HG03342 (cell line): Measurements from ENCODE around the gene HPN.
"Not testable (repeated sequence)": the region's sequence is repeated elsewhere in the genome, so short reads cannot be mapped to it uniquely, and the experiment has no call there.

Source experiments
- ATAC-seq: cut with Tn5 transposase; IDR thresholded peaks from one replicate; pipeline ENCODE4 v1.9.1; 2021; ENCODE audit warnings: mild to moderate bottlenecking, moderate library complexity; ENCODE audit not compliant: unreplicated experiment

HPN gene

DNA sequence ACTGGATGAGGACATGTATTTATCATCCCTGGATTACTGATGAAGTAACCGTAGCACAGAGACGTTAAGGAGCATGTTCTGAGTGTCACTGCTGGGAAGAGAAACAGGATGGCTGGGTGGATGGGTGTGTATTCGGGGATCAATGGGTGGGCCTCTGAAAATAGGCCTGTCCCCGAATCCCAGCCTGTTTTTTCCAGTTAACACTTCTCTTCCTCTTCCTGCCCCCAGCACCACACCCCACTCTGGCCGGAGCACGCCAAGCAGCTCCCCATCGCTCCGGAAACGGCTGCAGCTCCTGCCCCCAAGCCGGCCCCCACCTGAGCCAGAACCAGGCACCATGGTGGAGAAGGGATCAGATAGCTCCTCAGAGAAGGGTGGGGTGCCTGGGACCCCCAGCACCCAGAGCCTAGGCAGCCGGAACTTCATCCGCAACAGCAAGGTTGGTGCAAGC lies 32.6 kb upstream of the HPN start:
- no peak for ATAC-seq

DNA sequence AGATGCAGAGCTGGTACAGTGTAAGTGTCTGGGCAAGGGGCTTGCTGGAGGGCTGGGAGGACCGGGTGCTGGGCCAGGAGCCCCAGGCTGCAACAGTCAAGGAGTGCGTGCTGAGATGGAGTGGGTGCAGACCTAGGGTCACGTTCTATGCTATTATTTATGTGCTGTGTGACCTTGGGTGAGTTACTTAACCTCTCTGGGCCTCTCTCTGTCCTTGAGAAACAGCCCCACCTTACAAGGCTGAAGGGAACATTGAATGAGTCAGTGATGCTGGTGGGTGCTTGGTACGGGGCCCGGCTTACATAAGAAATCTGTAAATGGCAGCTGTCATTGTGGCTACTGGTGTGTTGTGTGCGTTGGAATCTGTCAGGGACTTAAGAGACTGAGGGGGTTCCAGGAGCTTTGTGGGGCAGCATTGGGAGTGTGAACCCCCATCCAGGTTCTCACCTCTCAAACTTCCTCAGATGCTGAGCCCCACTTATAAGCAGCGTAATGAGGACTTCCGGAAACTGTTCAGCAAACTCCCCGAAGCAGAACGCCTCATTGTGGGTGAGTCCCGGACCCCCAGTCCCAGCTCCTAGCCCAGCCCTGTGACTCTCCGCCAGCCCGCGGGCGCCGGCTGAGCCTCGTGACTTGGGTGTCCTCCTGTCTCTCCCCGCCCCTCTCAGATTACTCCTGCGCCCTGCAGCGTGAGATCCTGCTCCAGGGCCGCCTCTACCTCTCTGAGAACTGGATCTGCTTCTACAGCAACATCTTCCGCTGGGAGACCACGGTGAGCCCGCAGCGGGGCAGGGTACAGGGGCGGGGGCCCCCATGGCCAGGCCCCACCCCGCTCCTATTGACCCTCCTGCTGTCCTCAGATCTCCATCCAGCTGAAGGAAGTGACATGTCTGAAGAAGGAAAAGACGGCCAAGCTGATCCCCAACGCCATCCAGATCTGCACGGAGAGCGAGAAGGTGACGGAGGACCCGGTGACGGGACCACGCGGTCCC lies 31.8 kb upstream of the HPN start:
- ATAC-seq, result no peak

DNA sequence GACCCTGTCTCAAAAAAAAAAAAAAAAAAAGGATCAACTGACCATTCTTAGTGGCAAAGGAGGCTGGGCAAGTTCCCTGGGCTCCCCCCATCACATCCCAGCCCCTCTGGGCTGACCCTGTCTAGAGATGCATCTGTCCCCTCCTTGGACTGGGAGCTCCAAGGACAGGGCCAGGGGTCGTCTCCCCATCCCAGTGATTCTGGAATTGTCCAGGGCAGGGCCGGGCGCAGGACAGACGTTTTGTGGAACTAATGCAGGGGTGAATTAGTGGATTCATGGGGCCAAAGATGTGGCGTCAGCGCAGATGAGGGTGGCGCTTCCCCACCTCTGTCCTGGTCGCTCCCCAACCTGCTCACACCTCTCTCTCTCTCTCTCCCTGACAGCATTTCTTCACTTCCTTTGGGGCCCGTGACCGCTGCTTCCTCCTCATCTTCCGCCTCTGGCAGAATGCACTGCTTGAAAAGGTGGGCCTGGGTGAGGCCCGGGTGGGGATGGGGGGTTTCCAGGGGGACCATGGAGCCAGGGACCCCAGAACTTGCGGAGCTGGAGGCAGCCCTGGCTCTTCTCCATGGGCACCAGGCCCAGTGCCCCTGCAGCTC lies 30.3 kb upstream of the HPN start:
- ATAC-seq, result no peak

DNA sequence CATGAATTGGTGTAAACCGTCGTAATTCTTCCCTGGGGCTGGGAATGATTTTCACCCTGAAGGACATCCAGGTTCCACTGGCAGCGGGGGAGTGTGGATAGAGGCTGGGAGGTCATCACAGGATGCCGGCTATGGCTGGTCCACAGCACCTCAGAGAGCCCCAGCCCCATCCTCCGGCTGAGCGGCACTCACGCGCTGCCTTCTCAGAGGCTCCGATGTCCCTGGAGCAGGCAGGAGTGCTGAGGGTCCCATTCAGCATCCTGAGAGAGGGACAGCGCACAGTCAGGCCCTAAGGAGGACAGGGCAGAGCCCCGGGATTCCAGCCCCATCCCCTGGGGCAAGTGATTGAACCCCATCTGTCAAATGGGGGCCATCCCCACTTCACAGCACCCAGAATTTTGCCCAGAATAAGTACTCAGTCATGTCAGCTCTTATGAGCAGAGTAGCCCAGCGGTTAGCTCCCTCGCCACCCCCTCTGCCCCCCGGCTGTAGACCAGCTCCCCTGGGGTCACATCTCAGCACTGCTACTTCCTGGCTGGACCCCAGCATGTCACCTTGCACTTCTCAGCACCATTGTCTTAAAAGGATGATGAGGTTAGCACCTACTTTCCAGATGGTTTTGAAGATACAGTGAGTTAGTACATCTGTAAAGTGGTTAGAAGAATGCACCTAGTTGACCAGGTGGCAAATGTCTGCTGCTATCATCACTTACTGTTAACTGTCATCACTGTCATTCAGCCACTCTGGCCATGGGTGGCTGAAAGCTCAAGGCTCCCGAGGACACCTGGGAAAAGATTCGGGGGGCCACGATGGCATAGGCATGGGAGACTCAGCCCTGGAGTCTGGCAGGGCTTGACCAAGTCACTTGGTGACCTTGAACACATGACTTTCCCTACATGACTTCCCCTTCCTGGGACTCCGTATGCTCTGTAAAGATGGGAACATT lies 29.5 kb upstream of the HPN start:
- ATAC-seq, result no peak

DNA sequence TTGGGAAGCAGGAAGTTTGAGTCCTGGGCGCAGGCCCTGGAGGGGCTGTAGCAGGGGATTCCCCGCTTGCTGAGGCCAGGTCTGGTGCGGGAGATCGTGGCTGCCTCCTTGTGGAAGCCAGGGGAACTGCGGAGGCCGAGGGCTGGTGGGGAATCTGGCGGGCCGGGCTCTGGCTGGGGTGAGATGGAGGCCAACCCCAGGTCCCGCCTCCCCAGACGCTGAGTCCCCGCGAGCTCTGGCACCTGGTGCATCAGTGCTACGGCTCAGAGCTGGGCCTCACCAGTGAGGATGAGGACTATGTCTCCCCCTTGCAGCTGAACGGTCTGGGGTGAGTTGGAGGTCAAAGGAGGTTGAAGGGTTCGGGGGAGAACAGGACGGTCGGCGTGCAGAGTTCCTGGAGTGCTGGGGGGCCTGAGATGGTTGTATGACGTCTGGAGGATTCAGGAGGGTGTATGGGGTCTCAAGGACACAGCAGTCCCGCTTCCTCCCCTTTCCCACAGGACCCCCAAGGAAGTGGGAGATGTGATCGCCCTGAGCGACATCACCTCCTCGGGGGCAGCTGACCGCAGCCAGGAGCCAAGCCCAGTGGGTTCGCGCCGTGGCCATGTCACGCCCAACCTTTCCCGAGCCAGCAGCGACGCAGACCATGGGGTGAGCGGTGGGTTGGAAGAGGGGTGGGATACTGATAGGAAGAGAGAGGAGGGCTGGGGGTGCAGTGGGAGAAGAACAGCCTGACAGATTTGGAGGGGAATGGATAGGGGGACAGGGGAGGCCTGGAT lies 28.3 kb upstream of the HPN start:
- ATAC-seq, result no peak

DNA sequence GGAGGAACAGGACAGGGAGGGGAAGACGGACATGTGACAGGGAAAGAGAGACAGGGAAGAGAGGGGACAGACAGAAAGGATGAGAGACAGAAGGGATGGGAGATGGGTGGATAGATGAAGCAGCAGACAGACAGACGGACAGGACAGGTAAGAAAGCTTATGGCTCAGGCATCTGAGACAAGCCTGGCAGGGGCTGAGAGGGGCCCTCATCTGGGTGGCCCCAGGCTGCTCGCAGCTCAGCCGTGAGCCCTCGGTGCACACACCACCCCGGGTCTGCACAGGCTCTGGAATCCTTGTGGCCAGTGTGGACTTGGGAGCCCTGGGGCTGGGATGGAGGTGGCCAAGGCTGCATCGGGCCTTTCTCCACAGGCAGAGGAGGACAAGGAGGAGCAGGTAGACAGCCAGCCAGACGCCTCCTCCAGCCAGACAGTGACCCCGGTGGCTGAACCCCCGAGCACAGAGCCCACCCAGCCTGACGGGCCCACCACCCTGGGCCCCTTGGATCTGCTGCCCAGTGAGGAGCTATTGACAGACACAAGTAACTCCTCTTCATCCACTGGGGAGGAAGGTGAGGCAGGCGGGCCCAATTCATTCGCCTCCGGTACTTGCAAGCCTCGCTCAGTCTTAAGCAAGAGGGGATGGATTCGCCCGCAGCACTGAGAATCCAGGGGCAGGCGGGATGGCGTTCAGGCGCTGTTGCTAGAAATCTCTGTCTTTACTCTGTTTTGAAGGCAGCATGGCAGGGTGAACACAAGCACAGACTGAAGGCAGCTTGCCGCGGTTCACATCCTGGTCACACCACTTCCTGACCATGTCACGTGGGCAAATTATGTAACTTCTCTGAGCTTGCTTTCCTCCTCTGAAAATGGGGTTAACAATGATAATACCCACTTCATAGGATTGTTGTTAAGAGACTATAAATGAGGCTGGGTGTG lies 27.4 kb upstream of the HPN start:
- ATAC-seq, result no peak

DNA sequence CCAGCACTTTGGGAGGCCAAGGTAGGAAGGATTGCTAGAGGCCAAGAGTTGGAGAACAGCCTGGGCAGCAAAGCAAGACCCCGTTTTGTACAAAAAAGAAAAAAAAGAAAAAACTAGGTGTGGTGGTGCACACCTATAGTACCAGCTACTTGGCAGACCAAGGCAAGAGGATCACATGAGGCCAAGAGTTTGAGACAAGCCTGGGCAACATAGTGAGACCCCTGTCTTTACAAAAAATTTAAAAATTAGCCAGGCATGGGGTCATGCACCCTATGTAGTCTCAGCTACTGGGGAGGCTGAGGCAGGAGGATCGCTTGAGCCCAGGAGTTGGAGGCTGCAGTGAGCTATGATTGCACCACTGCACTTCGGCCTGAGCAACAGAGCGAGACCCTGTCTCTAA lies 26.7 kb upstream of the HPN start:
- ATAC-seq, result not testable (repeated sequence)

DNA sequence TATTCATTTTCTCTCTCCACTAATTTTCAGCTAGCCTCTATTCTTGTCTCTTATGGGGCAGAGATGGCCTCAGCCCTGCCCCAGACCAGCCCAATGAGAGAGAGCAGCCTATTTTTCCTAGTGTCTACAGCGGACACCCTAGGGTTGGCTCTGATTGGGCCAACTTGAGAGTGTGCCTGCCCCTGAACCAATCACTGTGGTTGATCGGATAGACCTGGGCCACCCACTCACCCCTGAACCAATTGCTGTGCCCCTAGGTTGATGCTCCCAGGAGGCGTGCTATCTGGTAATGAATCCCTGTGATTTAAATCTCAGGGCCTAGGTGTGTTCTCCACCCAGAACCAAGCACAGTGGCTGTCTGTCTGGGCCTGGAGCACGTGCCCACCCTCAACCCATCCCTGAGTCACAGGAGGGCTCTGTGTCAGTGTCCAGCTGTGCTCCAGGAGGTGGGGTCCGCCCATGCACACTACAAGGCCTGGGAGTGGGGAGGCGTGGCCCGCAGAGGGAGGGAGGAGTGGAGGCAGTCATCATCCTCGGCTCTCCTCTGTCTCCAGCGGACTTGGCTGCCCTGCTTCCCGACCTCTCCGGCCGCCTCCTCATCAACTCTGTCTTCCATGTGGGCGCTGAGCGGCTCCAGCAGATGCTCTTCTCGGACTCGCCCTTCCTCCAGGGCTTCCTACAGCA lies 26.1 kb upstream of the HPN start:
- ATAC-seq, result no peak

DNA sequence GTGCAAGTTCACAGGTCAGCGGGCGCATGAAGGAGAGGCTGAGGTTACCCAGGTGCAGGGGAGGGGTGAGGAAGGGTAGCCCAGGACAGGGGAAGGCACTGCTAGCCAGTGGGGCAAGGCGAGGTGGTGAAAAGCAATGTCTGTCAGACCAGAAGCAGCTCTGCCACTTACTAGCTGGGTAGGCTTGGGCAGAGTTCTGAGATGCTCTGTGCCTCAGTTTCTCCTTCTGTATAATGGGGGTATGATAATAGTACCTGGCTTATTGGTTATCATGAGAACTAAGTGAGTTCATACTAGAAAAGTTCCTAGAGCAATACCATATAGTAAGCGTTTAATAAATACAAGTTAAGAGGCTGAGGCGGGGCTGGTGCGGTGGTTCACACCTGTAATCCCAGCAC lies 25.6 kb upstream of the HPN start:
- ATAC-seq, result no peak

DNA sequence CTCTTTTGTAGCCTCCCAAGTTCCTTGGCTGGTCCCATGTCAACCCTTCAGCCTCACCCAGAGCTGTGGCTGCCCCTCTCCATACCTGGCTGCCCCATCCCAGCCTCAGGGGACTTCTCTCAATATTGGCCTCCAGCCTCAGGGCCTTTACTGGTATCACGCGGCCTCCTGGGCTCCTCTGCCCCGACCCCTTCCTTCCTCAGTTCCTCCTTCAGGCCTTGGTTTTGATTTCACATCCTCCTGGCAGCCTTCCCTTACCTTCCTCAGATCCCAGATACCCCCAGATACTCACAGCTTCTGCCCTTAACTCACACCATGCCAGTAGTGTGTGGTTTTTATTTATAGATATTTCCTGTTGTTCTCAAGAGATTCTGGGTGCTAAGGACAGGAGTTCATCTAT lies 24.0 kb upstream of the HPN start:
- ATAC-seq, result no peak

DNA sequence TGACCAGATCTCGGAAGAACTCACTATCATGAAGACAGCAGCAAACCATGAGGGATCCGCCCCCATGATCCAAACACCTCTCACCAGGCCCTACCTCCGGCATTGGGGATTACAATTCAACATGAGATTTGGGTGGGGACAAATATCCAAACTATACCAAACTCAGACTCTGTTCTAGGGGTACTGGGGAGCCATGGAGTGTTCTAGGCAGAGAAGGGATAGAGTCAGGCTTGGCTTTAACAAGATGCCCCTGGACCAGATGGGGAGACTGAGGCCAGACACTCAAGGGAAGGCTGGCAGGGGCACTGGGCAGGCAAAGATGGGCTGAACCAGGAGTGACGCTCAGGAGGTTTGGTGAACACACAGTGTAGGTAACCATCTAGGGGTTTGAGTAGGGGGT lies 23.1 kb upstream of the HPN start:
- ATAC-seq, result no peak

DNA sequence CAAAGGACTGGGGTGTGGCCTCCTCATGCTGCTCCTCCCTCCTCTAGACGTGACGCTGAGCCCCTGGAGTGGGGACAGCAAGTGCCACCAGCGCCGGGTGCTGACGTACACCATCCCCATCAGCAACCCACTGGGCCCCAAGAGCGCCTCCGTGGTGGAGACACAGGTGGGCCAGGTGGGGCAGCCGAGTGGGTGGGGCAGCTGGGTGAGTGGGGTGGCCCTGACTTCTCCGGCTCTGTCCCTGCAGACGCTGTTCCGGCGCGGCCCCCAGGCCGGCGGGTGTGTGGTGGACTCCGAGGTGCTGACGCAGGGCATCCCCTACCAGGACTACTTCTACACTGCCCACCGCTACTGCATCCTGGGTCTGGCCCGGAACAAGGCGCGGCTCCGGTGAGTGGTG lies 22.4 kb upstream of the HPN start:
- no peak for ATAC-seq

DNA sequence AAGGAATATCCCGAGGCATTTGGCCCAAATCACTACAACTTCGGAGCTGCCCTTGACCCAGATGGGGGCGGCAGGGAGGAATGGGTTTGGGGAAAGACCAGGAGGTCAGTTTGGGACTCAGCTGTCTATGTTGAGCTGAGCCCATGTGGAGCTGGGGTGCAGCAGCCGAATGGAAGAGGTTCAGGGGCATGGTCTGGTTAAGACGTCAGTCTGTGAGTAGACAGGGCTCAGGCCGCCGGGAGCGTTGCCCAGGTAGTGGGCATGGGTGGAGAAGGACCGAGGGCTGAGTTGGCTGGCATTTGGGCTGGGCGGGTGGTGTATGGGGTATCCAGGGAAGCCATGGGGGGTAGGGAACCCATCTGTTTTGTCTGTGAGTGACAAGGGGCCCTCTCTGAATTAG lies 20.5 kb upstream of the HPN start:
- ATAC-seq, result no peak

DNA sequence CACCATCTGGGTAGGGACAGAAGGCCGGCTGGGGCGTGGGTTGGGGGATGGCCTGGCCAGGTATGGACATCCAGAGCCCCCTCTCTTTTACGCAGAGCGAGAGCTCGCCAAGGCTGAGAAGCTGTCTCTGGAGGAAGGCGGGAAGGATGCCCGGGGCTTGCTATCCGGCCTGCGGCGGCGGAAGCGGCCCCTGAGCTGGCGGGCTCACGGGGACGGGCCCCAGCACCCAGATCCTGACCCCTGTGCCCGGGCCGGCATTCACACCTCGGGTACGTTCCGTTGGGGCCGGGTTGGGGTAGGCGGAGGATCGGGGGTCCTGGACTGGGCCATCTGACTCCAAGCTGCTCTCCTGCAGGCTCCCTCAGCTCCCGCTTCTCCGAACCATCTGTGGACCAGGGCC lies 19.9 kb upstream of the HPN start:
- no peak for ATAC-seq

DNA sequence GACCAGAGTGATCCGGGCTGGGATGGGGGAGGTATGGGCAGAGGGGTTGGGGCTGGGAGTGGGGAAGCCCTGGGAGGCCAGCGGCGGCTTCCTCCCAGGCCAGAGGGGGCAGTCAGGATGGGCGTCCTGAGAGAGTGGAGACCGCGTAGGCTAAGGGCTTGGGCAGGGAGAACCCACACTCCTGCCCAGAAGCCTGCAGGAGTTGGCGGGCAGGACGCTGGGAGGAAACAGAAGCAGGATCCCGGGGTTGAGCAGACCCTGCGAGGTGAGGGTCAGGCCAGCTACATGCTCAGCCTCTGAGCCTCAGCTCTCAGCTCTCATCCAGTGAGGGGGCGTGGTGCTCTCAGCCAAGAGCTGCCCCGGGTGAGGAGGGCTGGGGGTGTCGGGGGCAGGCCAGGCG lies 19.1 kb upstream of the HPN start:
- no peak for ATAC-seq

DNA sequence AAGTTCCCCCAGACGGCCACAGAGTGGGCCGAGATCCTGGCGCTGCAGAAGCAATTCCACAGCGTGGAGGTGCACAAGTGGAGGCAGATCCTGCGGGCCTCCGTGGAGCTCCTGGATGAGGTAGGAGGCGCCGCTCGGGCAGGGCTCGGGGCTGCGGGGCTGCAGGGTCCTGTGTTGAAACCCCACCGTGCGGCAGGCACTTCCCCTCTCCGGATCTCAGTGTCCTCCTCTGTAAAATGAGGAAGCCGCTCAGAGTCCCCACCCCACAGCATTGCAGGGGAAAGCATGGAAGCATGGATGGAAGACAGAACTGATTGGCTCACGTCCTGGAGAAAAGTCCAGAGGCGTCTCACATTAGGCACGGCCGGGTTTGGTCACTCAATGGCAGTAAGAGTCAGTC lies 18.1 kb upstream of the HPN start:
- no peak for ATAC-seq

DNA sequence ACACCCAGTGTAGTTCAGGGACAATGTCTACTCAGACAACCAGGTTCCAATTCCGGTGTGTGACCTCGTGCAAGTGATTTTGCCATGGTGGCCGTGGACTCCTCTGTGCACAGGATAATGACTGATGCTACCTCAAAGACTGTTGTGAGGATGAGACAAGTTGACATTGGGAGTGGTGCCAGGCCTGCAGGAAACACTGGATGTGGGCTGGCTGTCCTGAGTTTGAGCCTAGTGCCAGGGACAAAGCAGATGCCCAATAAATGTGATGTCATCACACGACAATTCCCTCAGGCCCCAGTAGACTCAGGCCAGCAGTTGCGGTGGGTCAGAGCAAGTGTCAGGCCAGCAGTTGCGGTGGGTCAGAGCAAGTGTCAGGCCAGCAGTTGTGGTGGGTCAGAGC lies 17.4 kb upstream of the HPN start:
- ATAC-seq, result no peak

DNA sequence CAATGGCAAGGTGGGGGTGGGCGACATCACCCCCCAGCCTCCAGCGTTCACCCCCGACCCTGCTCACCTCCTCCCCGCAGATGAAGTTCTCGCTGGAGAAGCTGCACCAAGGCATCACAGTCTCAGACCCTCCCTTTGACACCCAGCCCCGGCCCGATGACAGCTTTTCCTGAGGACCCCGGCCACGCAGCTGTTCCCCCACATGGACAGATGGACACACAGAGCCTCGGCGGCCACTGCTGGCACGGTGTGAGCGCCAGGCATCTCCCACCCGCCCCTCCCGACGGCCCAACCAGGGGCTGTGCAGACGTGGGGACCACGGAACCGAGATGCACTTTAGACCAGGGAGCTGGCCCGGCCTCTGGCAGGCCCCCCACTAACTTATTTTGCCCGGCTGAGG lies 15.6 kb upstream of the HPN start:
- ATAC-seq, result no peak

DNA sequence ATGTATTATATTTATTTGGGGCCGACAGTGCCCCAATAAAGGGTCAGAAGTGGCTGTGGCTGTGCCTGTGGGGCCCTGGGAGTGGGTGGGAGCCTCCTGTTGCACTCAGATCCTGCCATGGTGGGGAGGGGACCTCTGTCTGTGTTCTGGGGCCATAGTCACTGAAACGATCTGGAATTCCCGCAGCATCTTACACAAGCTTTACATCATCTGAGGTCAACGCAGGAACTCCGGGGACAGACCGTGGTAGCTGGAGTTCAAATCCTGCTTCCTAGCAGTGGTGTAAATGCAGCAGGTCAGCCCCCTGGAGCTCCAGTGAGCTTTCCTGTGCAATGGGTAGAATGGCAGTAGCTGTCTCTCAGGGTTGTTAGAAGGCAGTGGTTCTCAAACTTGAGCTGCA lies 15.1 kb upstream of the HPN start:
- ATAC-seq, result no peak
